Neural cell (in vitro differentiated cells): ENCODE data around the gene FREY1. TPM values are rescaled to one million over a fixed set of nuclear protein-coding genes. Genes with fewer than 3 reads are reported as not detected.
A peak's percentile ranks its signal among the peaks of the same experiment; 100 is the strongest.

Experiments
- H2AFZ ChIP-seq: fragments of 200-600, 300-800 bp; sonication (generic), shearing (Covaris generic); 2 replicates; pipeline ENCODE4 v1.6.0; 2014; ENCODE audit warnings: low read depth, mild to moderate bottlenecking, antibody characterized with exemption, low read length, moderate library complexity
- H3F3A ChIP-seq: fragments of 200-600 bp; shearing (Covaris generic); 2 replicates; pipeline ENCODE4 v1.6.1; 2016; ENCODE audit warnings: mild to moderate bottlenecking, moderate library complexity, mixed read lengths, antibody characterized with exemption, low read length; ENCODE audit not compliant: insufficient read depth, poor library complexity, severe bottlenecking
- H3K27ac ChIP-seq: fragments of 200-600, 300-800 bp; sonication (generic), shearing (Covaris generic); 2 replicates; pipeline ENCODE4 v1.5.1; 2014; ENCODE audit warnings: mild to moderate bottlenecking, low read length, moderate library complexity
- H3K27me3 ChIP-seq: fragments of 300-800, 200-600 bp; sonication (generic), shearing (Covaris generic); 2 replicates; pipeline ENCODE4 v1.6.0; 2014; ENCODE audit warnings: mild to moderate bottlenecking, low read depth, low read length, moderate library complexity; ENCODE audit not compliant: insufficient read depth
- H3K36me3 ChIP-seq: fragments of 300-800, 200-600 bp; sonication (generic), shearing (Covaris generic); 2 replicates; pipeline ENCODE4 v1.5.1; 2014; ENCODE audit warnings: mild to moderate bottlenecking, antibody characterized with exemption, low read length, moderate library complexity; ENCODE audit not compliant: insufficient read depth
- H3K4me2 ChIP-seq: fragments of 300-800, 200-600 bp; sonication (generic), shearing (Covaris generic); 2 replicates; pipeline ENCODE4 v1.6.0; 2014; ENCODE audit warnings: mild to moderate bottlenecking, low read length
- H3K4me3 ChIP-seq: fragments of 300-800, 200-600 bp; sonication (generic), shearing (Covaris generic); 2 replicates; pipeline ENCODE4 v1.5.1; 2014; ENCODE audit warnings: mild to moderate bottlenecking, low read length, moderate library complexity
- H3K79me2 ChIP-seq: fragments of 200-600 bp; shearing (Covaris generic); replicated peaks from 2 replicates; pipeline ENCODE4 v1.6.0; 2014; ENCODE audit warnings: mild to moderate bottlenecking, low read length, moderate library complexity; ENCODE audit not compliant: insufficient read depth
- H3K9ac ChIP-seq: fragments of 300-800, 200-600 bp; sonication (generic), shearing (Covaris generic); 2 replicates; pipeline ENCODE4 v1.6.1; 2016; ENCODE audit warnings: mild to moderate bottlenecking, low read length, mixed read lengths
- H3K9me2 ChIP-seq: fragments of 200-600 bp; shearing (Covaris generic); 2 replicates; pipeline ENCODE4 v1.6.1; 2016; ENCODE audit warnings: mild to moderate bottlenecking, low read length, mixed read lengths; ENCODE audit not compliant: insufficient read depth
- H3K9me3 ChIP-seq: fragments of 200-600, 300-800 bp; sonication (generic), shearing (Covaris generic); 2 replicates; pipeline ENCODE4 v1.6.1; 2016; ENCODE audit warnings: mild to moderate bottlenecking, mixed run types, low read length, moderate library complexity, mixed read lengths
- H4K20me1 ChIP-seq: fragments of 200-600 bp; shearing (Covaris generic); 2 replicates; pipeline ENCODE4 v1.6.1; 2016; ENCODE audit warnings: mild to moderate bottlenecking, mixed run types; ENCODE audit not compliant: insufficient read depth
- CTCF ChIP-seq: fragments of 450-650 bp; IDR thresholded peaks from 2 replicates; pipeline ENCODE4 v1.5.1; 2014; ENCODE audit warnings: antibody characterized with exemption, mild to moderate bottlenecking, moderate library complexity; ENCODE audit not compliant: poor library complexity, severe bottlenecking
- EP300 ChIP-seq: fragments of 450-650 bp; conservative IDR thresholded peaks from 2 replicates; pipeline ENCODE4 v1.6.1; 2014; ENCODE audit warnings: antibody characterized with exemption, mild to moderate bottlenecking, moderate library complexity; ENCODE audit not compliant: poor library complexity, severe bottlenecking
- EZH2 ChIP-seq: fragments of 200-600, 300-800 bp; shearing (Covaris generic), sonication (generic); IDR thresholded peaks from 2 replicates; pipeline ENCODE4 v1.6.1; 2014; ENCODE audit warnings: antibody characterized with exemption, low read length, borderline replicate concordance, mild to moderate bottlenecking; ENCODE audit not compliant: insufficient read depth, poor library complexity, severe bottlenecking
- MXI1 ChIP-seq: fragments of 450-650 bp; conservative IDR thresholded peaks from 2 replicates; pipeline ENCODE4 v1.6.1; 2014; ENCODE audit warnings: antibody characterized with exemption, mild to moderate bottlenecking; ENCODE audit not compliant: poor library complexity, severe bottlenecking
- POLR2AphosphoS5 ChIP-seq: IDR thresholded peaks from 2 replicates; pipeline ENCODE4 v1.6.1; 2012
- RAD21 ChIP-seq: fragments of 450-650 bp; conservative IDR thresholded peaks from 2 replicates; pipeline ENCODE4 v1.6.1; 2014; ENCODE audit warnings: antibody characterized with exemption, mild to moderate bottlenecking, moderate library complexity
- REST ChIP-seq: IDR thresholded peaks from 2 replicates; pipeline ENCODE4 v1.6.1; 2012; ENCODE audit warnings: borderline replicate concordance
- SMC3 ChIP-seq: fragments of 450-650 bp; conservative IDR thresholded peaks from 2 replicates; pipeline ENCODE4 v1.6.1; 2014; ENCODE audit warnings: antibody characterized with exemption, mild to moderate bottlenecking, moderate library complexity; ENCODE audit not compliant: poor library complexity
- TAF1 ChIP-seq: IDR thresholded peaks from 2 replicates; pipeline ENCODE4 v1.6.1; 2012; ENCODE audit warnings: low read depth
- polyA plus RNA-seq: library from polyadenylated mRNA; depleted of rRNA; stranded (reverse); fragments of >200 nt; gene quantifications from 2 replicates; pipeline ENCODE4 v1.2.3, GENCODE V29; 2014

The FREY1 gene
- polyA plus RNA-seq, 1 donor from 2014 or later, result not detected

- H3K79me2 ChIP-seq, result peaks cover 29% of the 10 kb centered on the region
- no peak for TF ChIP-seq POLR2AphosphoS5
- no peak for TF ChIP-seq EP300
- TF ChIP-seq TAF1, result no peak
- TF ChIP-seq EZH2, result no peak
- TF ChIP-seq CTCF, result no peak
- TF ChIP-seq SMC3, result no peak
- no peak for TF ChIP-seq MXI1
- TF ChIP-seq REST, result no peak
- no peak for TF ChIP-seq RAD21
- H2AFZ ChIP-seq, result no peak overlapping the region
- H3K36me3 ChIP-seq, result no peaks in the 10 kb centered on the region
- H3K9ac ChIP-seq, result no peak overlapping the region
- H4K20me1 ChIP-seq, result no peaks in the 10 kb centered on the region
- H3F3A ChIP-seq, result no peaks in the 10 kb centered on the region
- H3K4me2 ChIP-seq, result no peak overlapping the region
- H3K9me3 ChIP-seq, result no peaks in the 10 kb centered on the region
- no peak overlapping the region for H3K4me3 ChIP-seq
- no peaks in the 10 kb centered on the region for H3K9me2 ChIP-seq
- H3K27ac ChIP-seq, result no peak overlapping the region
- H3K27me3 ChIP-seq, result no peaks in the 10 kb centered on the region
These were observed 17.5 kb downstream of the FREY1 start for GRCh38 chr11:45889555-45889954.

- Histone ChIP-seq H3K4me3 (peak overlapping the region; percentile 98), H3K9me3 (no peaks in the 10 kb centered on the region), H3K36me3 (no peaks in the 10 kb centered on the region), H2AFZ (no peak overlapping the region), H3K27me3 (no peaks in the 10 kb centered on the region), H3K9ac (no peak overlapping the region), H3F3A (no peaks in the 10 kb centered on the region), H4K20me1 (no peaks in the 10 kb centered on the region), H3K79me2 (peaks cover 29% of the 10 kb centered on the region), H3K27ac (no peak overlapping the region), H3K4me2 (no peak overlapping the region), H3K9me2 (no peaks in the 10 kb centered on the region)
- TF ChIP-seq POLR2AphosphoS5, result no peak
These were observed 19.5 kb downstream of the FREY1 start for GRCh38 chr11:45887587-45887986.
